Spleen (tissue), 13 donors: ENCODE results near the gene MRPL36. TPM values are rescaled to one million over a fixed set of nuclear protein-coding genes. Genes with fewer than 3 reads are reported as not detected.
A peak's percentile ranks its signal among the peaks of the same experiment; 100 is the strongest.

ENCODE experiments used
- DNase-seq: peaks from one replicate; pipeline ENCODE4 v3.0.0-alpha.2; 2020
- H3K27ac ChIP-seq, 8 donors: fragments of 200-600 bp; sonication (generic) in 7 of 8; 1 replicate in 4 of 8; 2 replicates in 4 of 8; pipeline versions ENCODE4 v1.5.0 to v1.8.0; 2016 to 2021; ENCODE audit warnings: inconsistent platforms in 4 of 8, mild to moderate bottlenecking in 4 of 8, moderate library complexity in 1 of 8
- H3K27me3 ChIP-seq, 7 donors: fragments of 200-600 bp; sonication (generic) in 6 of 7; replicated peaks in 1 of 7; 1 replicate in 4 of 7; 2 replicates in 3 of 7; pipeline versions ENCODE4 v1.5.0 to v1.8.0; 2016 to 2021; ENCODE audit warnings: inconsistent platforms in 3 of 7, mild to moderate bottlenecking in 1 of 7
- H3K36me3 ChIP-seq, 6 donors: fragments of 200-600 bp; sonication (generic) in 5 of 6; 1 replicate in 4 of 6; 2 replicates in 2 of 6; pipeline versions ENCODE4 v1.5.0 to v1.8.0; 2016 to 2021; ENCODE audit warnings: inconsistent platforms in 2 of 6
- H3K4me1 ChIP-seq, 6 donors: fragments of 200-600 bp; sonication (generic) in 5 of 6; 1 replicate in 3 of 6; 2 replicates in 3 of 6; pipeline versions ENCODE4 v1.5.0 to v1.8.0; 2016 to 2021; ENCODE audit warnings: inconsistent platforms in 3 of 6
- H3K4me3 ChIP-seq, 8 donors: fragments of 200-600 bp; sonication (generic) in 7 of 8; 1 replicate in 4 of 8; 2 replicates in 4 of 8; pipeline versions ENCODE4 v1.5.0 to v1.8.0; 2016 to 2021; ENCODE audit warnings: inconsistent platforms in 4 of 8, mild to moderate bottlenecking in 4 of 8, moderate library complexity in 2 of 8
- H3K9me3 ChIP-seq, 8 donors: fragments of 200-600 bp; sonication (generic) in 7 of 8; 1 replicate in 4 of 8; 2 replicates in 4 of 8; pipeline versions ENCODE4 v1.5.0 to v1.8.0; 2016 to 2021; ENCODE audit warnings: inconsistent platforms in 4 of 8
- CTCF ChIP-seq, 11 experiments: fragments of 200-600 bp in 7 of 11; fragments of 450-650 bp in 4 of 11; sonication (generic) in 4 of 11; IDR thresholded peaks in 8 of 11; conservative IDR thresholded peaks in 3 of 11; 1 replicate in 7 of 11; 2 replicates in 4 of 11; pipeline versions ENCODE4 v1.4.0 to v1.8.0; 2016 to 2021; ENCODE audit warnings: antibody characterized with exemption in 11 of 11, inconsistent platforms in 4 of 11, mild to moderate bottlenecking in 1 of 11
- POLR2A ChIP-seq, 3 donors: fragments of 450-650 bp; IDR thresholded peaks; one replicate each; pipeline ENCODE4 v1.5.1; 2017; ENCODE audit warnings: antibody characterized with exemption in 3 of 3, mild to moderate bottlenecking in 1 of 3
- POLR2AphosphoS5 ChIP-seq, 3 donors: sonication (generic); formaldehyde crosslinking; IDR thresholded peaks; one replicate each; pipeline ENCODE4 v1.5.1; 2017; ENCODE audit warnings: antibody characterized with exemption in 3 of 3
- WGBS, 5 donors: extraction: QIAGEN DNeasy Blood & Tissue Kit in 3 of 5; methylation state at CpG; one replicate each; pipeline versions ENCODE4 v1.1.5 to v1.1.7; 2013 to 2018; 5-methylcytosine and 5-hydroxymethylcytosine counted together
- intact Hi-C: fragments of 100-400 bp; cut with DNase I; formaldehyde crosslinking; loops from one replicate; pipeline ENCODE4 v1.15.0; 2023; ENCODE audit warnings: low total_unique reads
- long read RNA-seq, 2 donors: transcript quantifications; one replicate each; lab custom pipeline, GENCODE V29; 2026
- polyA plus RNA-seq, 3 donors: library from polyadenylated mRNA; stranded (reverse); fragments of 200-250 nt; gene quantifications; one replicate each; pipeline ENCODE4 v1.2.1, GENCODE V29; 2013
- total RNA-seq, 7 donors: library from RNA; depleted of rRNA in 3 of 7; stranded (reverse); fragments of >200 nt in 3 of 7; fragmentation: NEBNext Ultra II Directional in 4 of 7; extraction: Animal tissue kit (Norgen Biotek cat#: 25700) in 4 of 7; gene quantifications; one replicate each; pipeline versions ENCODE4 v1.1.0 to v1.2.1, GENCODE V29; 2016 to 2021
- donor health status: healthy with polysubstance abuse.
- donor health status: DM: no; HTN: no; CAD: no; lungs with moderate emphysema.
- donor health status: DM: no; HTN: no; CAD: no.
- donor health status: Bipolar disorder and iron deficiency.
- donor health status: healthy.
- donor health status: DM: no; HTN: no; CAD: no.
- donor health status: DM: yes; HTN: yes; CAD: no.

Gene MRPL36
- total RNA-seq (10 to 100 TPM; 20.3 to 45.0 (median 22.0) TPM), polyA plus RNA-seq (10 to 100 TPM; 59.3 to 77.3 (median 66.2) TPM)
- long read RNA-seq, donor 1, transcript MRPL36-202 (2 exons, 610 nt), result major isoform, 14 of 22 reads
- long read RNA-seq, donor 1, transcript MRPL36-204 (2 exons, 686 nt), result minor isoform, 8 of 22 reads
- long read RNA-seq, donor 1, partial matches to known transcripts, result 0 of 22 reads
- long read RNA-seq, donor 1, other reads (novel, unspliced or antisense), result 0 of 22 reads
- long read RNA-seq, donor 2, transcript MRPL36-204 (2 exons, 686 nt), result major isoform, 8 of 15 reads
- long read RNA-seq, donor 2, transcript MRPL36-202 (2 exons, 610 nt), result minor isoform, 6 of 15 reads
- long read RNA-seq, donor 2, partial matches to known transcripts, result 0 of 15 reads
- long read RNA-seq, donor 2, other reads (novel, unspliced or antisense), result 0 of 15 reads

- H3K4me3 ChIP-seq, result peak within 1 kb of the TSS; percentile 90 to 99 (median 97)
- WGBS, 5 donors, result 1 to 4% (median 2%) methylated on average over 48 to 68 of the region's 68 CpGs
- H3K27ac ChIP-seq, result peak within 1 kb of the TSS; percentile 70 to 93 (median 90)
- H3K27me3 ChIP-seq, result no peaks in the 10 kb centered on the region
- peak; percentile 98 for DNase-seq
- intact Hi-C loops, result no loop called here
- H3K36me3 ChIP-seq, result peaks cover 0 to 55% (median 41%) of the 10 kb centered on the region in 6 donors
- H3K4me1 ChIP-seq, result peaks cover 18 to 81% (median 55%) of the 10 kb centered on the region in 6 donors
- no peaks in the 10 kb centered on the region for H3K9me3 ChIP-seq
- peak in 2 of 3 donors; percentile 62 to 88 for TF ChIP-seq POLR2A (IDR thresholded peaks at IDR 0.05)
- TF ChIP-seq CTCF (IDR thresholded peaks at IDR 0.05 in 8 of 11, conservative IDR thresholded peaks at IDR 0.05 in 3 of 11), result peak in 2 of 11 experiments; percentile 9 to 25
- peak; percentile 98 for TF ChIP-seq POLR2AphosphoS5 (IDR thresholded peaks at IDR 0.05)
These were observed at the start of gene MRPL36 for GRCh38 chr5:1799602-1800471. TSS of gene MRPL36 (minus strand) at chr5:1799837. CDS start at chr5:1798935, 902 bp downstream.

GRCh38 chr5:1847611-1848010 is 48.0 kb upstream of the MRPL36 start:
- WGBS, 5 donors, result 77 to 79% (median 78%) methylated on average over 9 of the region's 9 CpGs
- H3K4me3 ChIP-seq, result no peak overlapping the region
- H3K36me3 ChIP-seq, result no peaks in the 10 kb centered on the region
- TF ChIP-seq POLR2AphosphoS5 (IDR thresholded peaks at IDR 0.05) (no peak), CTCF (IDR thresholded peaks at IDR 0.05 in 8 of 11, conservative IDR thresholded peaks at IDR 0.05 in 3 of 11) (no peak), POLR2A (IDR thresholded peaks at IDR 0.05) (no peak)
- peaks cover 0 to 79% (median 31%) of the 10 kb centered on the region in 7 donors for H3K27me3 ChIP-seq
- intact Hi-C loops, result no loop called here
- peaks cover 0 to 5% (median 0%) of the 10 kb centered on the region in 8 donors for H3K9me3 ChIP-seq
- H3K27ac ChIP-seq, result no peak overlapping the region
- no peak for DNase-seq
- H3K4me1 ChIP-seq, result peaks cover 0 to 13% (median 0%) of the 10 kb centered on the region in 6 donors

- TF ChIP-seq CTCF (IDR thresholded peaks at IDR 0.05 in 8 of 11, conservative IDR thresholded peaks at IDR 0.05 in 3 of 11), result no peak
- TF ChIP-seq POLR2AphosphoS5 (IDR thresholded peaks at IDR 0.05), result no peak
- no peak for TF ChIP-seq POLR2A (IDR thresholded peaks at IDR 0.05)
- peaks cover 0 to 77% (median 26%) of the 10 kb centered on the region in 7 donors for H3K27me3 ChIP-seq
- intact Hi-C loops, result no loop called here
- no peak for DNase-seq
- H3K27ac ChIP-seq, result no peak overlapping the region
- peaks cover 0 to 13% (median 0%) of the 10 kb centered on the region in 6 donors for H3K4me1 ChIP-seq
- H3K4me3 ChIP-seq, result no peak overlapping the region
- no peaks in the 10 kb centered on the region for H3K36me3 ChIP-seq
- 60 to 74% (median 70%) methylated on average over 9 to 10 of the region's 10 CpGs for WGBS, 5 donors
- H3K9me3 ChIP-seq, result peaks cover 0 to 5% (median 0%) of the 10 kb centered on the region in 8 donors
These were observed 47.4 kb upstream of the MRPL36 start for GRCh38 chr5:1847056-1847455.
